Duodenal mucosa (tissue), 2 donors: ENCODE measurements around the gene CACNA1I.

Experiments used
- H3K27ac ChIP-seq: one replicate; pipeline ENCODE4 v1.7.0; 2013; ENCODE audit warnings: low read depth, low read length
- H3K27me3 ChIP-seq, 2 donors: one replicate each; pipeline ENCODE4 v1.7.0; 2013; ENCODE audit warnings: low read length in 2 of 2, control low read depth in 1 of 2; ENCODE audit not compliant: insufficient read depth in 2 of 2, control insufficient read depth in 1 of 2
- H3K36me3 ChIP-seq, 2 donors: one replicate each; pipeline ENCODE4 v1.7.0; 2013; ENCODE audit warnings: low read length in 2 of 2, control low read depth in 1 of 2; ENCODE audit not compliant: insufficient read depth in 2 of 2, control insufficient read depth in 1 of 2
- H3K4me1 ChIP-seq, 2 donors: one replicate each; pipeline ENCODE4 v1.7.0; 2013; ENCODE audit warnings: low read length in 2 of 2, control low read depth in 1 of 2; ENCODE audit not compliant: insufficient read depth in 2 of 2, control insufficient read depth in 1 of 2
- H3K4me3 ChIP-seq, 2 donors: one replicate each; pipeline ENCODE4 v1.7.0; 2013; ENCODE audit warnings: low read length in 2 of 2, low read depth in 1 of 2
- H3K9ac ChIP-seq, 2 donors: one replicate each; pipeline ENCODE4 v1.7.0; 2013; ENCODE audit warnings: low read length in 2 of 2, low read depth in 1 of 2
- H3K9me3 ChIP-seq, 2 donors: one replicate each; pipeline ENCODE4 v1.7.0; 2013; ENCODE audit warnings: low read length in 2 of 2, control low read depth in 1 of 2; ENCODE audit not compliant: control insufficient read depth in 1 of 2

The CACNA1I gene

DNA sequence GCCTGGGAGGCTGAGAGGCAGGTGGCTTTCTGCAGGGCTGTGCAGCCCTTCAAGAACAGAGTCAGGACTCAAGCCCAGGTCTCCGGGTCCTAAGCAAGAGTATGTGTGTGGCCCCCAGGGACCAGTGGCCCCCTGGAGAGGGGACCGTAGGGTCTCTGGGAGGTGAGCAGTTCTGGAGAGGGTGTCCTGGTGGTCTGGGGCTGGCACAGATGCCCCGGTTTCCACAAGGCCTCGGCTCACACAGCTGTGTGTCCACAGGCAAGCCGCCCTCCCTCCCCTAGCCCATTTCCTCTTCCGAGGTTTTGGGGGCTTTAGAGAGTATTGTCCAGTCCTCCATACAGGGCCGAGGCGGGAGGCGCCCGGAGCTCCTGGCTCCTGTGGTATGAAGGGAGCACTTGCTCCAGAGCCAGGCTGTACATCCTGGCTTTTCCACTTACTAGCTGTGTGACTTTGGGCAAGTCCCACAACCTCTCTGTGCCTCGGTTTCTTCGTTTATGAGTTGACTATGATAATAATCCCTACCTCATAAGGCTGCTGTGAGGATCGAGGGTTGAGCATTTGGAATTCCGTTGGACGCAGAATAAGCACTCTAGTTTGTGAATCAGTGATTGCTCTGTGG lies 34.6 kb upstream of the CACNA1I start:
- peaks cover 16 to 19% of the 10 kb centered on the region in 2 donors for H3K4me1 ChIP-seq
- H3K9me3 ChIP-seq, result no peaks in the 10 kb centered on the region
- no peak overlapping the region for H3K9ac ChIP-seq
- H3K27me3 ChIP-seq, result no peaks in the 10 kb centered on the region
- peaks cover 0 to 3% of the 10 kb centered on the region in 2 donors for H3K36me3 ChIP-seq
- H3K4me3 ChIP-seq, result no peak overlapping the region
- H3K27ac ChIP-seq, result no peak overlapping the region

DNA sequence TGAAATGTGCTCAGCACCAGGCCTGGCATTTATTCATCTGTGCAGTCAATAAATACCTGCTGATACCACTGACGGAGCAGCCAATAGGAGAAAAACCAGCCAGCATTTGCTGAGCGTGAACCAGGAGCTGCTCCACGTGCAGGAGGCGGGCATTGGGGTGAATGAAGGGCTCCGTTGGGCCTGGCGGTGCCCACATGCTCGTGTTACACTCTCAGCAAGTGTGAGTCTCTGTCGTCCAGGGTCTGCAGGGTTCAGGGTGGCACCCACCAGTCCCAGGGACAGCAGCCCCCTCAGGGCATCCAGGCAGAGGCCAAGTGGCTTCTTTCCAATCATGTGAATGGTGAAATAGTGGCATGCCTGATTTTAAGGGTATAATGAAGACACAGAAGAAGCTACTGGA lies 33.8 kb upstream of the CACNA1I start:
- no peaks in the 10 kb centered on the region for H3K27me3 ChIP-seq
- H3K9ac ChIP-seq, result no peak overlapping the region
- no peaks in the 10 kb centered on the region for H3K36me3 ChIP-seq
- no peak overlapping the region for H3K27ac ChIP-seq
- H3K4me3 ChIP-seq, result no peak overlapping the region
- peaks cover 8 to 12% of the 10 kb centered on the region in 2 donors for H3K4me1 ChIP-seq
- H3K9me3 ChIP-seq, result no peaks in the 10 kb centered on the region

DNA sequence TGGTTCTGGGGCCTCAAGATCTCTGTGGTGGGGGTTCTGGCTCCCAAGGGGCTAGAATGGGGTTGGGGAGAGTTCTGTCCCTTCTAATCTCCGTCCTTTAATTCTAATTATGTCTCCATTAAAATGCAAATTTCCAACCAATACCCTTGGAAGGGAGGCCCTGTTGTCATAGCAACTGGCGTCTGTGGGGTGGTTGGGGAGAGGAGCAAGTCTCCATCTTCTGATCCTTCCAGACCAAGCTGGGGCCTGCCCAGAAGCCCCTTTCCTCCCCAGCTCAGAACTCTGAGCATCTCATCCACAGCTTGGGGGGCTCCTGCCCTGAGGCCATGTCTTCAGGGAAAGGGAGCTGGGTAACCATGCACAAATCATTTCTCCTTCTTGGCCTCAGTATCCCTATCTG lies 32.6 kb upstream of the CACNA1I start:
- Histone ChIP-seq H3K4me3 (no peak overlapping the region), H3K36me3 (no peaks in the 10 kb centered on the region), H3K4me1 (peaks cover 4 to 7% of the 10 kb centered on the region in 2 donors), H3K27ac (no peak overlapping the region), H3K27me3 (no peaks in the 10 kb centered on the region), H3K9me3 (no peaks in the 10 kb centered on the region), H3K9ac (no peak overlapping the region)

DNA sequence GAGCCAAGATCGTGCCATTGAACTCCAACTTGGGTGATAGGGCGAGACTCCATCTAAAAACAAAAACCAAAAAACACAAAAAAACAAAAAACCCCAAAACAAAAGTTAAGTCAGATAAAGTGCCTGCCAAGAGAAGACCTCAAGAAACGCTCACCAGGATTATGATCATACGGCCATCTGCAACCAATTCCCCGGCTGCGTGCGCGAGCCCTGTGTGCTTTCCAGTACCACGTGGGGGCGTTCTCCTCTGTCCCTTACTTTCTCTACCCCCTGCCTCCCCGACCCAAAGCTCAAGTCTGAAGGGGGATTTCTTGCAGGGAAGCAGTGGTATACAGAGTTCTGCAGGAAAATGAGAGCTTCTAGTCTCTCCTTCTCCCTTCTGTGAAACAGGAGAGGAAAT lies 27.5 kb upstream of the CACNA1I start:
- Histone ChIP-seq H3K27ac (no peak overlapping the region), H3K9ac (no peak overlapping the region), H3K36me3 (no peaks in the 10 kb centered on the region), H3K27me3 (peaks cover 3 to 10% of the 10 kb centered on the region in 2 donors), H3K4me1 (no peaks in the 10 kb centered on the region), H3K4me3 (no peak overlapping the region), H3K9me3 (no peaks in the 10 kb centered on the region)

DNA sequence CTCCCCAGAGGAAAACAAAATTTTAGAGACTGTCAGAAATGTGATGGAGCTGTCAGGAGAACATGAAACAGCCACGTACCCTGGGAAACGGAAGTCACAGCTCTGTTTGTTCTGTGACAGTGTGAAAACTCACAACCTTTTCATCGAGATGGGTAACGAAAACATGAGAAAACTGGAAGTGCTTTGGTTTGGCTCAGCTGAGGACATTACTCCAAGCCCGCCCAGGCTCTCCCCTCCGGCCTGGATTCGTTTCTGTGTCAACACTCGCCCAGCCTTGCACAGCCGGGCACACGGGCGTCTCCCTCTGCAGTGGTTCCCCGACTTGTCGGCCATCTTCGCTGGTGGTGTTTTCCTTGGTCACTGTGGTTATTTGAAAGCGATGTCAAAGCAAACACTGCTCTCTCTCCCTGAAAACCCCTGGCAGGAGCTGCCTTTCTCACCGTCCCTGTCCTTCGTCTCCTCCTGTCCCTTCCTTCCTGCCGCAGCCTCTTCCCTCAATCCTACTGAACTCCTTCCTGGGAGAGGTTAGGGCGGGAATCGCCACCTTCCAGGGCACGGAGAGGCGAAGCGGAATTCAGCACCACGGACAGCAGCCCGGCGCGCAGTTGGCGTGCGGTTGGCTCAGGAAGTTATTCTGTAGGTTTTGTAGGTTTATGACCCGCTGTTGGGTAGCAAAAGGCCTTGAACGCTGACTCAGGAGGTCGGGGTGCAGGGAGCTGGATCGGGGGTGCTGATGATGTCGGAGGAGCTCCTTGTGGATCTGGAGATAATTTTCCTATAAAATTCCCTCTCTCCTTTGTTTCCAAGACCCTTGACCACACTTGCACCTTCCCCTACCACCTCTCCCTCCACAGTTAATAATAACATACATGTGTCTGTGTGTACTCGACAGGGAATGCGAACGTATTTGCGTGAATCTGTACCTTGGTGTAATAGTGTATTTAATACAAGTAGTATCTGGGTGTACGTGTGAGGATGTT lies 24.9 kb upstream of the CACNA1I start:
- Histone ChIP-seq H3K4me3 (no peak overlapping the region), H3K36me3 (no peaks in the 10 kb centered on the region), H3K9ac (no peak overlapping the region), H3K27ac (no peak overlapping the region), H3K4me1 (no peaks in the 10 kb centered on the region), H3K27me3 (peaks cover 11 to 22% of the 10 kb centered on the region in 2 donors), H3K9me3 (no peaks in the 10 kb centered on the region)

DNA sequence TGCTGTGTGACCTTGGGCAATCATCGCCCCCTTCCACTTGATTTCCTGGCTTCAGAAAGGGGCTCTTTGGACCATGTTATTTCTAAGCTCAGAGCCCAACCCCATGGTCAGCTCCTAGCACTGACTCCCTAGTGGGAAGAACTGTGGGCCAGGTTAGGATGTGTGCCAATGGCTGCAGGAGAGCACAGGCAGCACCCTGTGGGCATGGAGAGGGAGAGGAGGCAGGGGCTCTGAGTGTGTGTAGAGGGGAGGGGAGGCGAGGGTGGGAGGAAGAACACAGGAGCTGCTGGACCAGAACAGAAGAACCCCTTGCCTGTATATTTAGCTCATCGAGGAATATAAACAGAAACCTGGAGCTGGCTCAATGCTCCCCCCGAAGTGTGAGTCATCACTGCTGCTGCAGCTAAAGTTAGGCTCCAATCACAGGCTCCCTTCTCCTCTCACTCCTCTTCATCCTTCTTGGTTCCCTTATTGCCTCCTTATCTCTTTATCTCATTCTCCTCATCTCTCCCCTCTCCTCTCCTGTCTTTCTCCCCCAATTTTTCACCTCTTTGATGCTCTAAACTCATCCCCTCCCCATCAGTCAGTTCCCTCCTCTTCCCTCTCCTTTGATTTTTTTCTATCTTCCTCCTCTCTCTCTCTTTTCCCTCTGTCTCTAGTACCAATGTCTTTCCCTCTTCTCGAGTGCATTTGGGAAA lies 23.5 kb upstream of the CACNA1I start:
- Histone ChIP-seq H3K36me3 (no peaks in the 10 kb centered on the region), H3K27ac (no peak overlapping the region), H3K9me3 (no peaks in the 10 kb centered on the region), H3K4me3 (no peak overlapping the region), H3K9ac (no peak overlapping the region), H3K27me3 (peaks cover 11 to 24% of the 10 kb centered on the region in 2 donors), H3K4me1 (no peaks in the 10 kb centered on the region)

DNA sequence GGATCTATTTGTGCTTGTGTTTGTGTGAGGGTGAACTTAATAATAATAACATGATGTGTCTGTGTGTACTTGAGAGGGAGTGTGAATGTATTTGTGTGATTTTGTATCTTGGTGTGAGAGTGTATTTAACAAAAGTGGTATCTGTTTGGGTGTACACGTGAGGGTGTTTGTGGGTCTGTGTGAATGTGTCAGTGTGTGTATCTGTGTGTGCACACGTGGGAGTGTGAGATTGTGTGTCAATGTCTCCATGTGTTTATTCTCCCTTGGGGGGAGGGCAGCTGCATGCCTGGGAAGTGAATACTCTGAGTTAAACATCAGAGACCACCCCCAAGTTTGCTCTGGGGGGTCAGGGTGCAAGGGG lies 23.0 kb upstream of the CACNA1I start:
- H3K4me3 ChIP-seq, result no peak overlapping the region
- H3K9ac ChIP-seq, result no peak overlapping the region
- H3K4me1 ChIP-seq, result no peaks in the 10 kb centered on the region
- H3K27ac ChIP-seq, result no peak overlapping the region
- peaks cover 11 to 27% of the 10 kb centered on the region in 2 donors for H3K27me3 ChIP-seq
- no peaks in the 10 kb centered on the region for H3K36me3 ChIP-seq
- no peaks in the 10 kb centered on the region for H3K9me3 ChIP-seq

- peaks cover 34 to 41% of the 10 kb centered on the region in 2 donors for H3K27me3 ChIP-seq
- H3K9ac ChIP-seq, result no peak overlapping the region
- H3K27ac ChIP-seq, result no peak overlapping the region
- no peaks in the 10 kb centered on the region for H3K36me3 ChIP-seq
- no peaks in the 10 kb centered on the region for H3K9me3 ChIP-seq
- no peak overlapping the region for H3K4me3 ChIP-seq
- H3K4me1 ChIP-seq, result no peaks in the 10 kb centered on the region
Measured at GRCh38 chr22:39553429-39553828, 17.1 kb upstream of the CACNA1I start.

DNA sequence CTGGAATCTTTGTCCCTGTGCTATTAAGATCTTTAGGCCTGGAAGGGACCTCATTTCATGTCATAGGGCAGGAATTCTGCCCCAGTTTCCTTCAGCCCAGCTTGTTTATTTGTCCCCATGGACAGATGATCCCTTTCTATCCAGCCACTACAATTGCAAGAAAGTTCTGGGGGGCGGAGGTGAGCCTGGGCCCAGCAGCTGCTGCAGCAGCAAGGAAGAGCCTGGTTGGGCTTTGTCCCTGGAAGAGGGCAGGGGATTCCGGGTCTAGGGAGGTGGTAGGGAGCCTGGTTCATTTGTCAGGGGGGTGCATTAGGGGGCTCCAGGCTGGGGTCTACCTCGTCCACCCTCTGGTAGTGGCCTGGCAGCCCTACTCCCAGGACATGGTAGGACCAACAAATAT lies 16.4 kb upstream of the CACNA1I start:
- Histone ChIP-seq H3K4me3 (no peak overlapping the region), H3K4me1 (no peaks in the 10 kb centered on the region), H3K36me3 (no peaks in the 10 kb centered on the region), H3K27ac (no peak overlapping the region), H3K27me3 (peaks cover 41 to 48% of the 10 kb centered on the region in 2 donors), H3K9ac (no peak overlapping the region), H3K9me3 (no peaks in the 10 kb centered on the region)
